Endothelial cell of umbilical vein (primary cell): Measurements from ENCODE around the gene RASSF5. TPM values are rescaled to one million over a fixed set of nuclear protein-coding genes. Genes with fewer than 3 reads are reported as not detected.
A peak's percentile ranks its signal among the peaks of the same experiment; 100 is the strongest.

Source experiments
- Bru-seq: library from RNA; stranded (reverse); fragments of 400-500 nt; gene quantifications from one replicate; lab custom pipeline; 2021; lab: Mats Ljungman, UMichigan
- BruChase-seq, 2 experiments: library from RNA; stranded (reverse); fragments of 400-500 nt; gene quantifications; one replicate each; lab custom pipeline; 2021; lab: Mats Ljungman, UMichigan
- BruUV-seq: library from RNA; stranded (reverse); fragments of 400-500 nt; replicated peaks from 2 replicates; lab custom pipeline; 2021; lab: Mats Ljungman, UMichigan
- CTCF ChIA-PET: fragments of 300-600, 350-600 bp; sonication (Branson Sonifier 250); formaldehyde crosslinking; loops from one replicate; lab custom pipeline; 2021; ENCODE audit warnings: antibody characterized with exemption, inconsistent platforms; lab: Charles Lee
- POLR2A ChIA-PET: fragments of 300-600, 350-600 bp; sonication (Branson Sonifier 250); formaldehyde crosslinking; loops from one replicate; lab custom pipeline; 2021; ENCODE audit warnings: antibody characterized with exemption, inconsistent platforms; lab: Charles Lee
- DNase-seq: peaks from one replicate; pipeline ENCODE4 v3.0.0-alpha.2; 2011; ENCODE audit warnings: low read depth, low spot score
- FAIRE-seq: peaks from 2 replicates; lab custom pipeline; 2011; peaks lifted over from hg19 to GRCh38; lab: Jason Lieb, UNC
- H2AFZ ChIP-seq: 2 replicates; pipeline ENCODE4 v1.6.0; 2012; ENCODE audit warnings: low read depth, low read length, control low read depth, inconsistent platforms
- H3K27ac ChIP-seq: 2 replicates; pipeline ENCODE4 v1.5.1; 2011; ENCODE audit warnings: low read depth, mild to moderate bottlenecking, control low read depth, low read length, moderate library complexity; ENCODE audit not compliant: insufficient read depth
- H3K27me3 ChIP-seq, 2 experiments: 2 replicates each; pipeline versions ENCODE4 v1.6.0 to v1.6.1; 2011; ENCODE audit warnings: low read length in 2 of 2, mixed read lengths in 1 of 2; ENCODE audit not compliant: control insufficient read depth in 2 of 2, insufficient read depth in 2 of 2
- H3K36me3 ChIP-seq, 2 experiments: 2 replicates in 1 of 2; 3 replicates in 1 of 2; pipeline ENCODE4 v1.5.1; 2011; ENCODE audit warnings: low read length in 2 of 2, mild to moderate bottlenecking in 1 of 2, moderate library complexity in 1 of 2; ENCODE audit not compliant: control insufficient read depth in 2 of 2, insufficient read depth in 2 of 2; ENCODE audit errors: extremely low read depth in 1 of 2
- H3K4me1 ChIP-seq: 3 replicates; pipeline ENCODE4 v1.5.1; 2011; ENCODE audit warnings: mild to moderate bottlenecking, low read length; ENCODE audit not compliant: control insufficient read depth, insufficient read depth; ENCODE audit errors: extremely low read depth
- H3K4me2 ChIP-seq: 2 replicates; pipeline ENCODE4 v1.6.1; 2011; ENCODE audit warnings: low read length, control low read depth, mixed read lengths; ENCODE audit not compliant: insufficient read depth
- H3K4me3 ChIP-seq, 3 experiments: fragments of 200-600 bp in 1 of 3; sonication (generic), shearing (Covaris generic) in 1 of 3; replicated peaks in 1 of 3; 2 replicates each; pipeline ENCODE4 v1.5.1; 2011 to 2016; ENCODE audit warnings: control low read depth in 3 of 3, low read length in 3 of 3, mild to moderate bottlenecking in 2 of 3, inconsistent platforms in 1 of 3, low read depth in 1 of 3, moderate library complexity in 1 of 3; ENCODE audit not compliant: insufficient read depth in 1 of 3
- H3K79me2 ChIP-seq: 2 replicates; pipeline ENCODE4 v1.6.0; 2012; ENCODE audit warnings: low read length, inconsistent platforms; ENCODE audit not compliant: control insufficient read depth, insufficient read depth
- H3K9ac ChIP-seq: replicated peaks from 2 replicates; pipeline ENCODE3; 2011; ENCODE audit warnings: low read length, control low read depth; ENCODE audit not compliant: insufficient read depth; ENCODE audit errors: extremely low read depth
- H3K9me1 ChIP-seq: replicated peaks from 3 replicates; pipeline ENCODE4 v1.6.0; 2011; ENCODE audit warnings: mild to moderate bottlenecking, low read length; ENCODE audit not compliant: control insufficient read depth, insufficient read depth; ENCODE audit errors: extremely low read depth
- H3K9me3 ChIP-seq: replicated peaks from 2 replicates; pipeline ENCODE4 v1.5.1; 2012; ENCODE audit warnings: low read length, inconsistent platforms; ENCODE audit not compliant: control insufficient read depth, insufficient read depth
- H4K20me1 ChIP-seq: replicated peaks from 2 replicates; pipeline ENCODE3; 2011; ENCODE audit warnings: mild to moderate bottlenecking, low read length; ENCODE audit not compliant: control insufficient read depth, insufficient read depth; ENCODE audit errors: extremely low read depth
- EZH2 ChIP-seq: IDR thresholded peaks from 2 replicates; pipeline ENCODE4 v1.6.1; 2012; ENCODE audit warnings: borderline replicate concordance, low read depth, mild to moderate bottlenecking, moderate library complexity, low read length, inconsistent platforms; ENCODE audit not compliant: severe bottlenecking
- JUN ChIP-seq: IDR thresholded peaks from 2 replicates; pipeline ENCODE4 v1.6.1; 2011; ENCODE audit warnings: borderline replicate concordance, low read depth; ENCODE audit not compliant: insufficient read length, insufficient read depth
- dilution Hi-C: fragments of 300-500 bp; cut with MboI; formaldehyde crosslinking; loops from one replicate; pipeline ENCODE4 v1.15.0; 2019; ENCODE audit warnings: low sequenced_read_pairs; ENCODE audit not compliant: extremely low pct_ligation_motif_present
- intact Hi-C: fragments of 100-400 bp; cut with micrococcal nuclease; formaldehyde crosslinking; loops from one replicate; pipeline ENCODE4 v1.10.0; 2022
- long read RNA-seq: library from polyadenylated mRNA; stranded (forward); transcript quantifications from one replicate; pipeline ENCODE4 v2.0.0, GENCODE V29; 2021
- polyA minus RNA-seq, 3 experiments: library from RNA; depleted of rRNA, polyadenylated mRNA; stranded (reverse); fragments of >200 nt; gene quantifications; 1 replicate in 1 of 3; 2 replicates in 2 of 3; pipeline ENCODE4 v1.2.3, GENCODE V29; 2011
- polyA plus RNA-seq, 4 experiments: library from polyadenylated mRNA; depleted of rRNA in 3 of 4; stranded (reverse) in 3 of 4; unstranded in 1 of 4; fragments of >200 nt; gene quantifications; 2 replicates each; pipeline versions ENCODE4 v1.2.1 to v1.2.3, GENCODE V29; 2011 to 2012; ENCODE audit warnings: missing spikeins in 1 of 4
- total RNA-seq: library from RNA; stranded (reverse); gene quantifications from 2 replicates; pipeline ENCODE4 v1.2.3, GENCODE V29; 2021

The RASSF5 gene, protein sequence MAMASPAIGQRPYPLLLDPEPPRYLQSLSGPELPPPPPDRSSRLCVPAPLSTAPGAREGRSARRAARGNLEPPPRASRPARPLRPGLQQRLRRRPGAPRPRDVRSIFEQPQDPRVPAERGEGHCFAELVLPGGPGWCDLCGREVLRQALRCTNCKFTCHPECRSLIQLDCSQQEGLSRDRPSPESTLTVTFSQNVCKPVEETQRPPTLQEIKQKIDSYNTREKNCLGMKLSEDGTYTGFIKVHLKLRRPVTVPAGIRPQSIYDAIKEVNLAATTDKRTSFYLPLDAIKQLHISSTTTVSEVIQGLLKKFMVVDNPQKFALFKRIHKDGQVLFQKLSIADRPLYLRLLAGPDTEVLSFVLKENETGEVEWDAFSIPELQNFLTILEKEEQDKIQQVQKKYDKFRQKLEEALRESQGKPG
- total RNA-seq (0.44 and 0.60 TPM in 2 replicates), polyA plus RNA-seq (0.19 and 0.23 TPM in 2 replicates), polyA minus RNA-seq (1.3 and 3.1 TPM in 2 replicates), Bru-seq, nascent RNA (percentile 14 among the genes with signal in this experiment), BruChase-seq, experiment 1, labeled RNA remaining after a 6-hour chase (percentile 31 among the genes with signal in this experiment), BruChase-seq, experiment 2, labeled RNA remaining after a 2-hour chase (percentile 18 among the genes with signal in this experiment)
- polyA plus RNA-seq (2011; cell fraction: cytosol; rRNA removed) = 0.30 and 0.36 TPM in 2 replicates
- polyA plus RNA-seq (2011; cell fraction: nucleus; rRNA removed) = 0.59 and 0.88 TPM in 2 replicates
- polyA plus RNA-seq (2012) = 0.29 and 0.44 TPM in 2 replicates
- 8.6 TPM for polyA minus RNA-seq (2011; cell fraction: cytosol; rRNA and poly(A)+ RNA removed)
- 0.29 and 0.53 TPM in 2 replicates for polyA minus RNA-seq (2011; cell fraction: nucleus; rRNA and poly(A)+ RNA removed)
- long read RNA-seq, partial matches to known transcripts = 0 of 1 reads
- long read RNA-seq, other reads (novel, unspliced or antisense) = 0 of 1 reads

DNA sequence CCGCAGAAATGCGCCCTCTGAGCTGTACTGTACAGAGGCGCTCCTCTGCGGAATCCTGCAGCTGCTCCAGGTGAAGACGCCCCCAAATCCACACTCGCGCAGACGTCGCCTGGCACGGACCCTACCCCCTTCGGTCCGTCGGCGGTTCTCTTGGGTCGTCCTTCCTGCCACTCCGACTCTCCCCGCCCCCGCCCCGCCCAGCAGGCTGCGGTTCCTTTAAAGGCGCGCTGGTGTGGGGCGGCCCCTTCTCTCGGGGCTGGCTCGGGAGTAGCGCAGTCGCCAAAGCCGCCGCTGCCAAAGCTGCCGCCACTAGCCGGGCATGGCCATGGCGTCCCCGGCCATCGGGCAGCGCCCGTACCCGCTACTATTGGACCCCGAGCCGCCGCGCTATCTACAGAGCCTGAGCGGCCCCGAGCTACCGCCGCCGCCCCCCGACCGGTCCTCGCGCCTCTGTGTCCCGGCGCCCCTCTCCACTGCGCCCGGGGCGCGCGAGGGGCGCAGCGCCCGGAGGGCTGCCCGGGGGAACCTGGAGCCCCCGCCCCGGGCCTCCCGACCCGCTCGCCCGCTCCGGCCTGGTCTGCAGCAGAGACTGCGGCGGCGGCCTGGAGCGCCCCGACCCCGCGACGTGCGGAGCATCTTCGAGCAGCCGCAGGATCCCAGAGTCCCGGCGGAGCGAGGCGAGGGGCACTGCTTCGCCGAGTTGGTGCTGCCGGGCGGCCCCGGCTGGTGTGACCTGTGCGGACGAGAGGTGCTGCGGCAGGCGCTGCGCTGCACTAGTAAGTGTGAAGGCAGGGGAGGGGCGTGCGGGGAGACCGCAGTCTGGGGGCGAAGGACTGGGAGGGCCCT lies at the start of gene RASSF5:
RASSF5 (plus strand) TSS at position 248 of the 846 bp plus-strand sequence; CDS start at position 320, 72 bp downstream.
- H3K9me1 ChIP-seq = no peaks in the 10 kb centered on the region
- dilution Hi-C loops = no loop called here
- POLR2A ChIA-PET = interaction anchor here (0.6 kb wide), 1 partner anchor 13 kb away, joined by 5 read pairs; no protein-coding TSS in a partner anchor
- TF ChIP-seq EZH2 = peak; percentile 61
- TF ChIP-seq JUN = no peak
- intact Hi-C loops = no loop called here
- FAIRE-seq = no peak
- CTCF ChIA-PET = interaction anchor here (0.8 to 1.7 kb wide), 10 partner anchors 10 to 405 kb away, joined by 3 to 12 read pairs (median 4); no protein-coding TSS in a partner anchor
- no peaks in the 10 kb centered on the region for H4K20me1 ChIP-seq
- no TSS peak for BruUV-seq
- H2AFZ ChIP-seq = peak within 1 kb of the TSS; percentile 1
- peak; percentile 29 for DNase-seq
- peaks cover 65 to 75% of the 10 kb centered on the region in 2 experiments for H3K27me3 ChIP-seq
- H3K4me1 ChIP-seq = no peaks in the 10 kb centered on the region
- H3K9me3 ChIP-seq = no peaks in the 10 kb centered on the region
- H3K36me3 ChIP-seq = no peaks in the 10 kb centered on the region
- no peak within 1 kb of the TSS for H3K27ac ChIP-seq
- H3K4me3 ChIP-seq = peak within 1 kb of the TSS in 1 of 3 experiments; percentile 27
- H3K4me2 ChIP-seq = peak within 1 kb of the TSS; percentile 28
- no peak within 1 kb of the TSS for H3K9ac ChIP-seq
- no peaks in the 10 kb centered on the region for H3K79me2 ChIP-seq
